Measurements from ENCODE around the gene MRGPRF.

The MRGPRF gene

DNA sequence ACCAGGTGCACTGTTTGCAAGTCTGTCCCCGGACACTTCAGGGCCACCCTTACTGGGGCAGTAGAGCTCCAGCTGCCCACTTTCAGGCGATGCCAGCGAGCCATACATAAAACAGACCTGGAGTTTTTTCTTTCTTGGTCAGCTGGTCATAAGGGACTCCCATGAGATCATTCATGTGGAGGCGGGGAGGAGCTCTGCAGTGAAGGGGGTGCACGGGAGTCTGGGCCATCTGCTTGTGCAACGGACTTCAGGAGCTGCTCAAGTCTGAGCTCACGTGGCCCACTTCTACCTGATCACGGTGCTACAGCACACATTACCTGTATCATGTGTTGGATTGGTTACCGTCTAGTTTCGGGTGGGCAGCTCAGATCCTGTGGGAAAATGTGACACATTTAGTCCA lies 9.2 kb upstream of the MRGPRF start:
- TF ChIP-seq FOXP2 (optimal IDR thresholded peaks at IDR 0.05; ENCODE audit: borderline replicate concordance, extremely low read depth, extremely low read length, insufficient read depth) = no peak
- no peak for TF ChIP-seq POLR2AphosphoS5 (IDR thresholded peaks at IDR 0.05; ENCODE audit: low read depth, low read length)
- no peak for TF ChIP-seq TAF1 (IDR thresholded peaks at IDR 0.05; ENCODE audit: borderline replicate concordance, insufficient read depth, low read length)
- TF ChIP-seq SIN3A (IDR thresholded peaks at IDR 0.05; ENCODE audit: borderline replicate concordance, insufficient read depth, low read length) = no peak
- TF ChIP-seq, protein P1, sequence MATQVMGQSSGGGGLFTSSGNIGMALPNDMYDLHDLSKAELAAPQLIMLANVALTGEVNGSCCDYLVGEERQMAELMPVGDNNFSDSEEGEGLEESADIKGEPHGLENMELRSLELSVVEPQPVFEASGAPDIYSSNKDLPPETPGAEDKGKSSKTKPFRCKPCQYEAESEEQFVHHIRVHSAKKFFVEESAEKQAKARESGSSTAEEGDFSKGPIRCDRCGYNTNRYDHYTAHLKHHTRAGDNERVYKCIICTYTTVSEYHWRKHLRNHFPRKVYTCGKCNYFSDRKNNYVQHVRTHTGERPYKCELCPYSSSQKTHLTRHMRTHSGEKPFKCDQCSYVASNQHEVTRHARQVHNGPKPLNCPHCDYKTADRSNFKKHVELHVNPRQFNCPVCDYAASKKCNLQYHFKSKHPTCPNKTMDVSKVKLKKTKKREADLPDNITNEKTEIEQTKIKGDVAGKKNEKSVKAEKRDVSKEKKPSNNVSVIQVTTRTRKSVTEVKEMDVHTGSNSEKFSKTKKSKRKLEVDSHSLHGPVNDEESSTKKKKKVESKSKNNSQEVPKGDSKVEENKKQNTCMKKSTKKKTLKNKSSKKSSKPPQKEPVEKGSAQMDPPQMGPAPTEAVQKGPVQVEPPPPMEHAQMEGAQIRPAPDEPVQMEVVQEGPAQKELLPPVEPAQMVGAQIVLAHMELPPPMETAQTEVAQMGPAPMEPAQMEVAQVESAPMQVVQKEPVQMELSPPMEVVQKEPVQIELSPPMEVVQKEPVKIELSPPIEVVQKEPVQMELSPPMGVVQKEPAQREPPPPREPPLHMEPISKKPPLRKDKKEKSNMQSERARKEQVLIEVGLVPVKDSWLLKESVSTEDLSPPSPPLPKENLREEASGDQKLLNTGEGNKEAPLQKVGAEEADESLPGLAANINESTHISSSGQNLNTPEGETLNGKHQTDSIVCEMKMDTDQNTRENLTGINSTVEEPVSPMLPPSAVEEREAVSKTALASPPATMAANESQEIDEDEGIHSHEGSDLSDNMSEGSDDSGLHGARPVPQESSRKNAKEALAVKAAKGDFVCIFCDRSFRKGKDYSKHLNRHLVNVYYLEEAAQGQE (IDR thresholded peaks at IDR 0.05; ENCODE audit: insufficient read depth in 1 of 2, low read depth in 2 of 2, low read length in 2 of 2) = no peak

- TF ChIP-seq, protein P1 (IDR thresholded peaks at IDR 0.05; ENCODE audit: insufficient read depth in 1 of 2, low read depth in 2 of 2, low read length in 2 of 2) = no peak
- TF ChIP-seq FOXP2 (optimal IDR thresholded peaks at IDR 0.05; ENCODE audit: borderline replicate concordance, extremely low read depth, extremely low read length, insufficient read depth) (no peak), TAF1 (IDR thresholded peaks at IDR 0.05; ENCODE audit: borderline replicate concordance, insufficient read depth, low read length) (no peak), POLR2AphosphoS5 (IDR thresholded peaks at IDR 0.05; ENCODE audit: low read depth, low read length) (no peak), SIN3A (IDR thresholded peaks at IDR 0.05; ENCODE audit: borderline replicate concordance, insufficient read depth, low read length) (no peak)
Observed at GRCh38 chr11:69018924-69019323, 5.9 kb upstream of the MRGPRF start.

DNA sequence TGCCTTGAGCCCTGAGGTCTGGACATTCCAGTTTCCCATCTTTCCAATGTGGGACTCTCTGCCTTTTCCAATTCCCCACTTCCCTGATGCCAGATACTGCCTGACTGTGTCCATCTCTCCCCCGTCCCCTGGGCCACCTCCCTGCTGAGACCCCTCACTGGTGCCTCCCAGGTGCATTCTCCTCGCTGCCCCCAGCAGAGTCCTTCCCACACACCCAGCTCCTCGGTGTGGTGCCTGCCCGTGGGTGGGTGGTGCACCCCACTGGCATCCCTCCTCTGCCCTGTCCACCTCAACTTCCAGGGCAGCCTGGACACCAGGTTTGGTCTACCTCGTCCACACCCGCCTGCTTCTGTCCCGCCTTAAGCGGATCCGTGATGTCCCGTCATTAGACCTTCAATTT lies 4.9 kb upstream of the MRGPRF start:
- no peak for TF ChIP-seq TAF1 (IDR thresholded peaks at IDR 0.05; ENCODE audit: borderline replicate concordance, insufficient read depth, low read length)
- no peak for TF ChIP-seq SIN3A (IDR thresholded peaks at IDR 0.05; ENCODE audit: borderline replicate concordance, insufficient read depth, low read length)
- no peak for TF ChIP-seq POLR2AphosphoS5 (IDR thresholded peaks at IDR 0.05; ENCODE audit: low read depth, low read length)
- TF ChIP-seq FOXP2 (optimal IDR thresholded peaks at IDR 0.05; ENCODE audit: borderline replicate concordance, extremely low read depth, extremely low read length, insufficient read depth) = no peak
- TF ChIP-seq, protein P1 (IDR thresholded peaks at IDR 0.05; ENCODE audit: insufficient read depth in 1 of 2, low read depth in 2 of 2, low read length in 2 of 2) = no peak

DNA sequence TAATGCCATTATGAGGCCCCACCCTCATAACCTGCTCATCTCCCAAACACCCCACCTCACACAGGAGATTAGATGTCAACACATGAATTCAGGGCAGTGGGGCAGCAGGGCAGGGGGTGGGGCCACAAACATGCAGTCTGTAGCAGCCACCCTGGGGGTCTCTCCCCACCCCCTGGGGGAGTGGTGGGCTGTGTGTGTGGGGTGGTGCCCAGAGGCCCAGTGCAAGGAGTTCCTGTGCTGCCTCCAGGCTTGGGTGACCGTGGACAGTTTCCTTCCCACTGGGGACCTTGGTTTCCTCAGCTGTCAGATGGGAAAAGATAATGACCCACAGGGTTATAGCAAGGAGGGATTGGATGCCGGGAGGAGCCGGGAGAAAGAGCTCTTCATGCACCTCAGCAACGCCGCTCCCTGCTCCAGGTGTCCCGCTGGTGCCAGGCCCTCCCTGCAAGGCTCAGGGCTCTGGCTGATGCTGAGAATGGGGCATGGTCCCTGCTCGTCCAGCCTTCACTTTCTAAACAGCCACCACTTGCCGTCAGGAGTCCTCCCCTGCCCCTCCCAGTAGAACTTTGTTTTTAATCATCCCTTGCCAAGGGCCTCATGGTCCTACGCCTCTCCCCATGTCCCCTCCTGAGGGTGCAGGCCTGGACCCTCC lies 2.0 kb upstream of the MRGPRF start:
- TF ChIP-seq SIN3A (IDR thresholded peaks at IDR 0.05; ENCODE audit: borderline replicate concordance, insufficient read depth, low read length) = no peak
- no peak for TF ChIP-seq POLR2AphosphoS5 (IDR thresholded peaks at IDR 0.05; ENCODE audit: low read depth, low read length)
- TF ChIP-seq FOXP2 (optimal IDR thresholded peaks at IDR 0.05; ENCODE audit: borderline replicate concordance, extremely low read depth, extremely low read length, insufficient read depth) = no peak
- TF ChIP-seq TAF1 (IDR thresholded peaks at IDR 0.05; ENCODE audit: borderline replicate concordance, insufficient read depth, low read length) = no peak
- TF ChIP-seq, protein P1 (IDR thresholded peaks at IDR 0.05; ENCODE audit: insufficient read depth in 1 of 2, low read depth in 2 of 2, low read length in 2 of 2) = no peak

Measured in PFSK-1 (cell line).